Kidney capillary endothelial cell (primary cell): ENCODE data around the gene P2RY13.

Experiments
- DNase-seq: peaks from one replicate; pipeline ENCODE4 v3.0.0-alpha.2; 2018; ENCODE audit warnings: low spot score

The P2RY13 gene

DNA sequence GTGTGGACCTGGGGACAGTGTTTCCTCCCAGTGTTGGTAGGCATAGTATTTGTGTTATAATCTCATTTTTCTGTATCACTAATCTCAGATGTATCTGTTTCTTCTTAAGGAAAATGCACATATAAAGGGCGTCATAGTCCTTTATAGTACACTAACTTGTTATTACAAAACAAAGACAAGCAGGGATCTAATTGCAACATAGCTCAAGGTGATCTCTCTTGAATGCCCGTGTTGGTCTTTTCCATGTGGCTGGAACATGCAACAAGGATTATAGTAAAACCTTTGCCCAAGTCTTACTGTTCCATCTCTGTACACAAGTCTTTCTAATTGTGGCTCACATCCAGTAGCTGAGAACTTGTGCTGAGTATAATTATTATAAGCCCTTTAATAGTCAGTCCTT, 9.2 kb downstream of the P2RY13 start:
- DNase-seq, result no peak

DNA sequence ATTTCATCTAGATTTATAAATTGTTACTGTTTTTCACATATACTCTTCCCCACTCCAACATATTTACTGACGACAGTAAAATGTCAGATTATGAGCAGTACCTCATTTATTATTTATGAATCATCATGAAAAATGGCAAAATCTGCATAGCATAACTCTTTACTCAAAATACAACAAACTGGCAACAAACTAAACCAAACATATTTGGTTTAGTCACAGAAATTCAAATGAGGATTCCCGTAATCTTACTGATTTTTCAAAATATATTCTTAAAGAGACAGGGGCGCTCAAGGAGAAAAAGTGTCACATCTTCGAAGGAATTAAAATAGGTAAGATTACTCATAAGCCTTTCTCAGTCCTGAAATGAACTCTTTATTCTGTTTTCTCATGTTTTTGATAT, 9.7 kb downstream of the P2RY13 start:
- DNase-seq, result no peak

DNA sequence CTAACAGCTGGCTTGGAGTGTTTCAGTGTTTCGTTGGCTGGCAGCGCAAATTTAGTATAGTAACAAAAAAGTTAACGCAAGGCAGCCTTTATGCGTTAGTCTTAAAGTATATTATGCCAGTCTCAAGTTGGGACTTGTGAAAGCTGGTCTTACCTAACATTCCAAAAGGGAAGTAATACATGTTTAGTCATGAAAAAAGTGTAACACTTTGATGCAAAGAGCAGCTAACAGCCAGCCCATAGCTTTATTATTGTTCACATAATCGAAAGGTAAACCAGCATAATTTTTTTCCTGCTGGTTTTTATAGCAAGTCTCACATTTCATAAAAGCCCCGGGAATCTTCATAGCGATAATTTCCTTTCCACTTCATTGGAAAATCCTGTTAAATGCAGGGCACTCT, 10.4 kb downstream of the P2RY13 start:
- DNase-seq, result no peak

DNA sequence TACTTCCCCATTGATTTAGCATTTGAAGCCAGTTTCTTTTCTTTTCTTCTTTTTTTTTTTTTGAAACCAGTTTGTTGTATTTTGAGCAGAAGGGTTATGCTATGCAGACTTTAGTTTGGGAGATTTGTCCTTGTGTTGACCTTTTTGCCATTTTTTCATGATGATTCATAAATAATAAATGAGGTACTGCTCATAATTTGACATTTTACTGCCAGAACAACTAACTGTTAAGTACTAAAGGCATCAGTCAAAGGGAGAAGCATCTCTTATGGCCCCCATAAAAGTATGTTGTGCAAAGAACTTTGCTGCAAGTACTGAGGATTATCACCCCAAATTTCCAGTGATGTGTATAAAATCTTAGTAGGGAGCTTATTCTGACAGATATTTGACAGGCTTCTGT, 11.0 kb downstream of the P2RY13 start:
- DNase-seq, result no peak

DNA sequence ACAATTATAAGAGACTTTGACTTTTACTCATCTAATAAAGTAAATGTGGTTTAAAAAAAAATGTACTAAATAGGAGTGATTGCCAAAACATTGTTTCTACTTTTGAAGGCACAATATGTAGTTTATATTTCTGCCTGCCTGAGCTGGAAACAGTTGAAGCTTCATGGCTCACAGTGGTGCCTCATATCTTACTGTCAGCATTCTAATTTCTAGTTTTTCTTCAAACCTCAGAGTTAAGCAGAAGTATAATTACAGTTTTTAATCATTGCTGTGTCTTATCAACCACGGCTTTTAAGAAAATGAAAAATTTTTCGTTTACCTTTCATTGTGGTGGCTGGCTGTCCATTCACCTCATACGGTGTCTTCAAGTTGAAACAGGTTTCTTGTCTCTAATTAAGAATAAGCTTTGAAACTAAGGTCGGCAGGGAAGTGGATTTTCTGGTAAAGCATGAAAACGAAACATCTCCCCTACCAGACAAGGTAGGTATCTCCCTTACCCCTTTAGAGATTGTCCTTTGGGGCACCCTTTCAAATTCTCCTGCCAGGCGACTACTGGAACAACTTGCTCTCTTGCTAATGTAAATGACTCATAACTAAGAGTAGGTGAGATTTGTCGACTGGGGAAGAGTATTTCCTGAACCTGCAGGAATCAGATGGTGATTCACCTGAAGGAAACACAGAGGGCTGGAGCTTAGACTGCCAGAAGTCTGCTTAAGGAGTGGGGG, 12.9 kb downstream of the P2RY13 start, which contains the start of gene GPR87:
TSS of gene GPR87 (minus strand) at position 554 of the 725 bp plus-strand sequence. CDS start 16,720 bp downstream, outside the sequence.
- DNase-seq, result peak; percentile 32

DNA sequence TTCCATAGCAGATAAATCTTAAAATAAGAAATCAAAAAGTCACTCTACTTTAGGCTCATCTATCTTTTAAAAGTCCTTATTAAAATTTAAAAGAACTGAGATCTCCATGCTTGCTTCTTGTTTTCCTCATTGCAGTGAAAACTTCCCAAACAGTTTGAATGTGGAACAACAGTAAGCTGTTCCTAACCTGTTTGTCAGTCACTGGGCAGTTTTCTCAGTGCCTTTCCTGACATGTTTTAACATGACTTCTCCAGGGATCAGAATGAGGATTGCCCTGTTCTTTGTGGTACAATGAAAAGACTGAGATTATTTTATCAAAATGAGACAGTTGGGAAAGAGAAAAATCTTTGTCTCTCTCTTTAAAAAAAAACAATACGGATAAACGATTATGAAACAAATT, 13.5 kb downstream of the P2RY13 start:
- DNase-seq, result no peak

DNA sequence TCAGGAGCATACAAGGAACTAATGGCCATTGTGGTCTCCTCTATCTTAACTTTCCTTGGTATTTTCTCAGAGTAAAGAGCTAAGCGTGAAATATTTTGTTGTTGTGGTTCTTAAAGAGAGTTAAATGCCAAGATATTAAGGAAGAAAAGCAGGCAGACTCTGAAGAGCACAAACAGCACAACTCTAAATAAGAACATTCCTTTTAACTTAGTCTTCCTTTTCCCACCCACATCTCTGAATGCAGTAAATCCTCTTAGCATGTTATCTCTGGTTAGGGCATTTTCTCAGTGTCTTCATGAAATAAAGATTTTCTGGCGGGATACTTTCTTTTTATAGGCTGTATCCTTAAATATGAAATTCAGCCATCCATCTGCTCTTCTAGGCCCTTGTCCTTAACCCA, 14.2 kb downstream of the P2RY13 start:
- no peak for DNase-seq

DNA sequence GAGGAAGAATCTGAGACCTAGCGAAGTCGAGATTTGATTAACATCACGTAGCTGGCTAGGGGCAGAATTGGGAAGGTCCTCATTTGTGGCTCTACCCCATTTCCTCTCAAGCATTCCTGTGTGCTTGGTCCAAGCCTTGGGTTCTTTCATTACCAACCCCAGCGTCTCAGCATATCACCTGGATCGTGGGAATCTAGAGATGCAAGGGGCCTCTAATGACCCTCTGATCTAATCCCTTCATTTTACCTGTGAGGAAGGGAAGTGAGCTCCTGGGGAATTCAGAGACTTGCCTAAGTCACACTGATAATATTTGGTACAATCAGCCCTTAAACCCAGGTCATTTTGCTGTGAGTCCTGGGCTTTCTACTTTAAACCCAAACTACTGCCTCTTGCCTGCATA, 14.8 kb downstream of the P2RY13 start:
- DNase-seq, result no peak

DNA sequence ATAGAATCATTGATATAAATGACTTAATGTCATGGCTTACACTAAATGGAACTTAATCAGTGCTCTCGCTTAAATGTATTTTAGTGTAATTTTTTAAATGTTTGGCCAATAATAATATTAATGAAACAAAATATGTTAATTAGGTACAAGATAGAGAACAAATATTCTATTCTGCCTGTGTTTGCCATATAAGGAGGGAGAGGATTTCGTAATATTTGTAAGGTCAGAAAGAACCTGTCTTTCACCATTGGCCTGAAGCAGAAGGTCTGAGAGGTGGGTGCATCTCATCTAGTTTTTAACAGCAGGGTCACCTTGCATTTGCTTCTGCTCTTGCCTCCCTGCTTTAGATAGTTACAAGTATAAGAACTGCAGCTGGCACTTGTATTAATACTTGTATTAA, 15.2 kb downstream of the P2RY13 start:
- DNase-seq, result no peak

DNA sequence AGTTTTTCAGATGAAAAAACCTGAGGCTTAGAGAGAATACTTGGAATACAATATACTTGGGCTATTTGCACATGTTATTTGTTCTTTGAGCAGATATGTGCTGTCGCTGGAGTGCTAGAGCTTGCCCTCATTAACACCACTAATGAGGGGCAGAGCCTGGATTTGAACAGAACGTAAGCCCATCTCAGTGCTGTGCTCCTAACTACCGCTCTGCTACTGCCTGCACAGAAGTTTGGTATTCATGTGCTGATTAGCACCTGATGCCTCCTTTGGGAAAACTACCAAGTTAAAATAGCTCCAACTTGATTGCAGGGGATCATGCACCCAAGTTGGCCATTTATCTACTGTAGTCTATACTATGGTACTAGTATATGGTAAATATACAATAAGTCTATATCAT, 16.4 kb downstream of the P2RY13 start:
- no peak for DNase-seq

DNA sequence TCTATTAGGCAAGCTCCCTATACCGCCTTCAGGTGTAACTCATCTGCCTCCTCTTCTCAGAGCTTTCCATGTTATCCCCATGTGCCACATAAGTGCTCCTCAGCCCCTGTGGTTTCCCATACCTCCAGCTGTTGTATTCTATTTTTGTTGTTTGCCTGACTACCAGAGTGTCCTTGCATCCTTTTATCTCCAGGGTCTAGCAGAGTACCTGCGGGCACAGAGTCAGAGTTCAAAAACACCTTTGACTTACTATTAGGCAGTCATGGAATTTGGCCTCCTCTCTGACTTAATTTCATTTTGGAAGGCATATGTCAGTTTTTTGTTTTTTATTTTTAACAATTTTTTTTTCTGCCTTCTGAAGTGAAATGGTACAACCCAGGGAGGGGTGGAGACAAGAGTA, 19.8 kb downstream of the P2RY13 start:
- DNase-seq, result no peak

DNA sequence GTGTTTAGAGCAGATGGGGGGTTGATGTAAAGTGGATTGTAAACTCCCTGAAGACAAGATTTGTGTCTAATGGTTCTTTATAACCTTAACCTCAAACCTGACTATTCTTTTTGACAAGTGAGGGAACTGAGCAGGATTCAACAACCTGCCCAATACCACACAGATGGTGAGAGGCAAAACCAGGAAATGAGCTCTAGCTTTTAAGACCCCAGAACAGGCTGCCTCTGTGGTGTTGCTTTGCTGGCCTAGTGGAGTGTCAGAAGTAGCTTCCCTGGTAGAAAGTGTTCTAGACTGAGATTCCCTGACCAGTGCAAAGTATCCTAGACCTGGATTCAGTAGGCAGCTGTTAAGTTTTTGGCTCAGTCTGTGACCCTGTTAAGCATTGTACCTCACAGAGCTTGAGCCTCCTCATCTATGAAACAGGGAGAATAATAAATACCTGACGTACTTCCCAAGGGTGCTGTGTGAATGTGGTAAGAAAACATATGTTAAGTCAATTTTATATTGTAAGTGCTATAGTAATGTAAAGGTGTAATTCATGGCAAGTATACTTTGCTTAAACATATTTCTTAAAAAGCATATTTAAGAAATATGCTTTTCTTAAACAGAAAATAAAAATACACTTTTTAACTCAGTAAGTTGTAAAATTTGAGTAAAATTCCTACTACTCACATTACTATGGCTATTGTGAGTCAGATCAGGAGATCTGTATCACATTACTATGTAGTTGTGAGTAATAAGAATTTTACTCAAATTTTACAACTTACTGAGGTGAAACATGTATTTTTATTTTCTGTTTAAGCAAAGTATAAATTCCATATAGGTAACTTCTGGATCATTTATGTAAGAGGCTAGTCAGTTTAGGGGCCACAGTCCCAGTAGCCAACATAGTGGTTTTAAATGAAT, 21.5 kb downstream of the P2RY13 start:
- no peak for DNase-seq

DNA sequence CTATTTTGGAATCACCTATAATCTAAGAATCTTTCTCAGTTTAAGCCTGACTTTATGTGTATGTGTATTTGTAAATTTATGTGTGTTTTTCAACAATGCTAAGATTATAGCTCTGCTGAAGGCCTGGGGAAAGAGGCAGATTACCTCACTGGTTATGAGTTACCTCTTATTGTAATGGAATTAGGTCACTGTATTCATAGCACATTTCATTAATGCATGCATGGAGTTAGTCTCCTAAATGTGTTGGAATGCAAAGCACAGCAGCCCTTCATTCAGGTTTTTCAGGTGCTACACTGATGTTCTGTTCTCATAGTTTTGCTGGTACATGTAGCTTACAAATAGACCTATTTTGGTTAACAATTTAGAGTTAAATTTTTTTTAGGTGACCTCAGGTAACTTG, 22.2 kb downstream of the P2RY13 start:
- DNase-seq, result no peak

DNA sequence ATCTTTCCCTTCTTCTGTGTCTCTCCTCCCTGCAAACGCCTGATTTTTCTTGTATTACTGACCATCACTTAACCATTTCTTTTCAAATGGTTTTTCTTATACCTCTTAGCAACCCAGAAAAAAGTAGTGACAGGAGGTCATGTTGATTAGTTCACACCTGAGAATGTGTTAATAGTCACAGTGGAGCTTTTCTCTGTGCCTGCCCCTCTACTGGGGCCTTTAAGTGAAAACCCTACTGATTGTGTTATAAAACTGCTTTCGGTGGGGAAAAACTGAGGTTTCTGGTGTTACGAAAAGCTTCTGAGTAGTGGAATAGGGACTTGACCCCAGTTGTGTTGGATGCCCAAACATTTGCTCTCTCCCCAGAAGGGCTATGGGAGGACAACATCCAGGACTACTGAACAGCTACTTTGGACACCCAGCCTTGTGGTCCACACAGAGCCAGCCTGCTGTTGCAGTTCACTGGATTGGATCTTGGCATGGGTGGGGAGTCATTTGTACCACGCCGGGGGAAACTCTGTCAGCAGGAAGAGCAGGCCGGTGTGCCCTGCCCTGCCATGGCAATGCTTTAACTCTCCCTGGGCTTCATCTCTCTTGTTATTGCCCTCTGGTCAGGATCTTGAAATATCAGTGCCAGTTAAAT, 23.1 kb downstream of the P2RY13 start:
- no peak for DNase-seq

DNA sequence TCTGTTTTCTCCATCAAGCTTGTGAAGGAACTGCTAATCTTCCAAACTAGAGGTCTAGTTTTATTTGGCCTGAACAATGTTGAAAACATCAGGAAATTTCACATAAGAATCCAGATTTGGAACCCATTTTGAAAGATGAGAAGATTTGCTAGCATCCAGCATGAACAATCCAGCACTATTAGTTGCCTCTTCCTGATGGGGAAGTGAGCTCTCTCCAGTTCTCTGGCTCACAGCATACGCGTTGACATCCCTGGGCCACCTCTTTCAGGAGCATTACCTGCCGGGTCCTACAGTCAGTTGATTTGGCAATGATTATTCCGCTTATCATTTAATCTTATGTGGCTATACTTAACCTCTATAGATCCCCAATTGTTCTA, 23.6 kb downstream of the P2RY13 start:
- no peak for DNase-seq

DNA sequence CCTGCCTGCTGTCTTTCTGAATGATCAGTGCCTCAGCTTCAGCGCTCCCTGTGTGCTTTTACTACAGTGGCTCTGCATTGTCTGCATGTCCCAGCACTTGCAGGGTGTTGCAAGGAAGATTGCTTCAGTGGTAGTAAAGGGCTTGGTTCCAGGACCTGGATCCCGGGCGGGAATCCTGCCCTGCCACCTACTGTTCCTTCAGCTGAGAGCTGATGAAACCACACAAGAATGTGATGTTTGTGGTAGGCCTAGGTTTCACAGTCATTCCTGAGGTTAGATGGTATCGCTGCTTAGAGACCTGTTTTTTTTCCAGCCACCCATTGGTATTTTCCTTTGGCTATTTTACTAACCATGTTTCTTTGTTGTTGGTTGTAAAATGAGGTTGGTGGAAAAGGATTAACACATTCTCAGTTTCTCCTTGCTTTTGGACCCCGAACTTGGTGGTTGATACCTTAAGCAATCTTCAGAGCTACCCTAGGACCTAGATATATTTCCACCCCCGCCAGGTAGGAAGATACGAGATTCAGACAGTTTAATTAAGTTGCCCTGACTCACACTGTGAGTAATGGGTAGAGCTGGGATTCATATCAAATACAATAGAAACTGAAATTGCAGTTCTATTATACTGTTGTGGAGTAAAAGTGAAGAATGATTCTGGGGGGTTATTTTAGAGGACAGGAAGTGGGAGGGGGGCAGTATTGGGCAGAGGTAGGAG, 24.1 kb downstream of the P2RY13 start:
- no peak for DNase-seq

DNA sequence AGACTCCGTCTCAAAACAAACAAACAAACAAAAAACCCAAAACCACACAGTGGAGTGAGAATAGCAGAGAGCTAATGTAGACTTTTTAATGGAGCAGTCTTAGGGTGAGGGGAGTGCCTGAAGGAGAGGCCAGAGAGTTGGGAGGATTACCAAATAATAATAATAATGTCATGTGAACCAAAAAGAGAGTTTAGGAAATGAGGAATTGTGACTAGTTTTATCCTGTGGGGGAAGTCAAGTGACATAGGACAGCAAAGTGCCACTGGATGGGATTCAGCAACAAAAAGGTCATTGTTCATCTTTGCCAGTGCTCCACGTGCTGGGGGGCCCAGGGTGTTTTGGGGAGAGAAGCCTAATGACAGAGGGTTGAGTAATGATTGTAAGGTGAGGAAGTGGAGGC, 25.6 kb downstream of the P2RY13 start:
- DNase-seq, result no peak

DNA sequence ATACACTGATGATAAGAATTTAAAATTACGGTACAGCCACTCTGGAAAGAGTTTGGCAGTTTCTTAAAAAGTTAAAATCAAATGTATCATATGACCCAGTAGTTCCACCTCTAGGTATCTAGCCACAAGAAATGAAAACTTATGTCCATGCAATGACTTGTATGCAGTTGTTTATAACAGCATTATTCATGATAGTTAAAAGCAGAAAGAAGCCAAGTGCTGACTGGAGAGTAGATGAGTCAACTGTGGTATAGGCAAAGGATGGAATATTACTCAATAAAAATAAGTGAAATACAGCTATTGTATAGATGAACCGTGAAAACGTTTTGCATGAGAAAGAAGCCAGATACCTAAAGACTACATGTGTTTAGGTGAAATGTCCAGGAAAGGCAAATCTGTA, 27.6 kb downstream of the P2RY13 start:
- DNase-seq, result no peak

DNA sequence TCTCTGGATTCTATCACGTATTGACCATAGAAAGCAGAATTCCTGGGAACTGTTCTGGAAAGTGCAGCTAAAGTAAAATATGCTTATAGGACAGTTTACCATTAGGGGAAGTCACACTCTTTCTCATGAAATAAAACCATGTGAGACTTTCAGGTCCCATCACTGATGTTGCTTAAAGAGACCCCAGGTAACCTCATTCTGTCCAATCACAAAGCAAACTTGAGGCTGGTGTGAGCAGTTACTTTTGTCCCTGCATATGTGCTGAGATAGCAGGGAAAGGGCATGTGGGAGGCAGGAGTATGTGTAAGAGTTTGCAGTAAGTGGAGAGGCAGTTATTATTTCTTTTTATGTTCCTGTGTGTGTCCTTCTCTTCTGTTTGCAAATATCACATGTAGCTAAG, 28.8 kb downstream of the P2RY13 start:
- no peak for DNase-seq

DNA sequence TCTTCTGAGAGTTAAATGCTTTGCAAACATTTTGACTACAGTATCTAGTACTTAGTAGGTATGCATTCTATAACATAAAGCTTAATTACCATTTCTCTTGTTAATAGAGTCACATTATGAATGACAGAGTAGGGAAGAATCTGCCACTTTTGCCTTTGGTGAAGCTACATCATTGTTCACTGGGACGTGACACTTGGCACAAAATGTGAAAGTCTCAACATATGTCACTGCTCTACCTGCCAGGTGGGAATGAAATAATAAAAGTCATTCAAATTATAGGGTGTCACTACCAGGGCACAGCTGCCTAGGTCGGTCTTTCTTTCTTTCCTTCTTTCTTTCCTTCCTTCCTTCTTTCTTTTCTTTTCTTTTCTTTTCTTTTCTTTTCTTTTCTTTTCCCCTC, 30.3 kb downstream of the P2RY13 start:
- no peak for DNase-seq

DNA sequence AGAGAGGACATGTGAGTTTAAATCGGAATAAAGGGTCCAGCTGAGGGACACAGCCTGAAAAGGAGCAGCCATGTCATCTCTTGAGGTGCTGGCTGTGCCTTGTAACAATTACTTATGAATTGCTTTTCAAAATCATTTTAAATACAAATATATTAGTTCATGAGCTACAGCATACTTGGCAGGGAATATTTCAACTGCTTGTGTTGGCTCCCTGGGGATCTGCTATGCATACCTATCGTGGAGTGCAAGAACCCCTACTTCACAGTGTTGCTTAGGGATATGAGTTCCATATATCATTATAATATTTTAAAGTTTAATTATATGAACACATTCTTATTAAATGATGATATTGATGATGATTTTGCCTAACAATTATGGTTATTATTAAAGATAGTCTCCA, 31.9 kb downstream of the P2RY13 start:
- DNase-seq, result no peak

DNA sequence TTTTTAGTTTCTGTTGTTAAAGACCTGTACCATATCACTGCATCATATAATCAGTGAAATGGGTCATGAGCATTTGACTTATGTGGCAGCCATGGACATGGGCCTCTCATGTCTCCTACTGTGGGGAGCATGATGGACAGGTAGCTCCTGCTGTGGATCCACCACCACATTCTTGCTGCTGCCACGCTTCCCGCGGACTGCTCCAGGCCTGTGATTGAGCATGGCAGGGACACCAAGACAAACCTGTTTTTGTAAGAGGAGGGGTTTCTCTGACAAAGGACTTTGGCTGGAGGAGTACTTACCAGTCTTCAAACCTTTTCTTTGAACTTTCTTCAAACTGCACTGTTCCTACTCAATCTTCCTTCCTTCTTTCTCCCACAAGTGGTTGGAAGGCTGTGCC, 33.1 kb downstream of the P2RY13 start:
- DNase-seq, result no peak
